Activated T-cell treated with anti-CD3 and anti-CD28 coated beads, Interleukin-2, amount 50 U/mL, for 24 hours (primary cell): ENCODE data around the gene C6orf118.

Source experiments
- DNase-seq: peaks from one replicate; pipeline ENCODE4 v3.0.0-alpha.2; 2020
- H3K27ac Mint-ChIP-seq: 2 replicates; pipeline ENCODE4 v1.8.0; 2020; ENCODE audit warnings: mild to moderate bottlenecking, mixed read lengths
- H3K27me3 Mint-ChIP-seq: 2 replicates; pipeline ENCODE4 v1.8.0; 2020; ENCODE audit warnings: mixed read lengths
- H3K36me3 Mint-ChIP-seq: 2 replicates; pipeline ENCODE4 v1.8.0; 2020; ENCODE audit warnings: low read depth, mixed read lengths
- H3K4me1 Mint-ChIP-seq: 2 replicates; pipeline ENCODE4 v1.8.0; 2020; ENCODE audit warnings: low read depth, mixed read lengths
- H3K4me3 Mint-ChIP-seq: 2 replicates; pipeline ENCODE4 v1.8.0; 2020; ENCODE audit warnings: mild to moderate bottlenecking, moderate library complexity, mixed read lengths
- H3K9me3 Mint-ChIP-seq: 2 replicates; pipeline ENCODE4 v1.8.0; 2020; ENCODE audit warnings: mixed read lengths

Gene C6orf118

DNA sequence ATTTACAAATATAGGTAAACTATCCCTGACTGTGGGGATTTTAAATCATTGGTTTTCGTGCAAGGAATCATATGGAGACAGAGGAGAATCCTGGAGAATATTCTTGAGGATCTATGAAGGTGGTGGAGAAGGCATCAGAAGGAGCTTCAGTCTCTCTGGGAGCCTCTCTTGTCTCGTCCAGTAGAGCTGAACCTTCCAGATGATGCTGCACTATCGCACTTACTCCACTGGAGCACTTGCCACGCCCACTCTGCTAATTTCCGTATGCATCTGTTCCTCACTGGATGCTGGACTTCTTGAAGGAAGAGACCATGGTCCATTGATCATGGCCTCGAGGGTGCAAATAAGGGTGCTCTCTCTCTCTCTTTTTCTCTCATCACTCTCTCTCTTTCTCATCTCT is 36.8 kb downstream of the C6orf118 start:
- H3K36me3 Mint-ChIP-seq, result no peaks in the 10 kb centered on the region
- no peaks in the 10 kb centered on the region for H3K27me3 Mint-ChIP-seq
- peaks cover 2% of the 10 kb centered on the region for H3K9me3 Mint-ChIP-seq
- H3K4me3 Mint-ChIP-seq, result no peak overlapping the region
- no peak overlapping the region for H3K27ac Mint-ChIP-seq
- no peaks in the 10 kb centered on the region for H3K4me1 Mint-ChIP-seq
- no peak for DNase-seq

DNA sequence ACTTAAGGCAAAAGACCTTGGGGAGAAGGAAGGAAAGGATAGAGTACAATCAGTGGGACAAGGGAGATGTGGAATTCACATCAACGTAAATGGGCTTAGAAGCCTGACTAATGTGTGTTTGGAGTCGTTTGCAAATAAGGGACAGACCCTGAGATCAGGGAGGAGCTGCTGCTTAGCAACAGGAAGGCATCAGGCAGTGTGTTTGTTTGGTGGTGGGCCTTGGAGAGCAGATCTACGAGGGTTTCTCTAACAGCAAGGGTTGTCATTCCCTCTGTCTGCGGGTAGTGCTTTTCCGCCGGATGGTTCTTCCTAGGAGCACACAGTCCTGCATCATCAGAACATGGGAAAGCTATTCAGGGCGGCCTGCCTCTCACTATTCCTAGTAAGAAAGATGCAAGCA is 40.4 kb downstream of the C6orf118 start:
- H3K27ac Mint-ChIP-seq, result no peak overlapping the region
- DNase-seq, result no peak
- H3K4me1 Mint-ChIP-seq, result no peaks in the 10 kb centered on the region
- peaks cover 3% of the 10 kb centered on the region for H3K9me3 Mint-ChIP-seq
- no peak overlapping the region for H3K4me3 Mint-ChIP-seq
- no peaks in the 10 kb centered on the region for H3K27me3 Mint-ChIP-seq
- H3K36me3 Mint-ChIP-seq, result no peaks in the 10 kb centered on the region

- Mint-ChIP-seq H3K27me3 (no peaks in the 10 kb centered on the region), H3K4me1 (no peaks in the 10 kb centered on the region), H3K36me3 (no peaks in the 10 kb centered on the region), H3K27ac (no peak overlapping the region), H3K4me3 (no peak overlapping the region), H3K9me3 (peaks cover 13% of the 10 kb centered on the region)
- no peak for DNase-seq
Observed at GRCh38 chr6:165266621-165267020, 42.8 kb downstream of the C6orf118 start.

GRCh38 chr6:165266191-165266590 is 43.2 kb downstream of the C6orf118 start:
- Mint-ChIP-seq H3K9me3 (peaks cover 13% of the 10 kb centered on the region), H3K36me3 (no peaks in the 10 kb centered on the region), H3K4me3 (no peak overlapping the region), H3K27ac (no peak overlapping the region), H3K4me1 (no peaks in the 10 kb centered on the region), H3K27me3 (no peaks in the 10 kb centered on the region)
- DNase-seq, result no peak

DNA sequence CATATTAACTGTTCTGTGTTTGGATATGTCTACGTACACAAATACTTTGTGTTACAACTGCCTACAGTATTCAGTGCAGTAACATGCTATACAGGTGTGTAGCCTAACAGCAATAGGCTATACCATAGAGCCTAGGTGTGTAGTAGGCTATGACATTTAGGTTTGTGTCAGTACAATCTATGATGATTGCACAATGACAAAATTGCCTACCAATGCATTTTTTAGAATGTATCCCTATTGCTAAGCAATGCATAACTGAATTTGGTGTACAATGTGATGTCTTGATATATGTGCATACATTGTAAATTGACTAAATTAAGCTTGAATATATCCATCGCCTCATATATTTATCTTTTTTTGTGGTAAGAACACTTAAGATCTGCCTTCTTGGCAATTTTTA is 48.9 kb downstream of the C6orf118 start:
- Mint-ChIP-seq H3K36me3 (no peaks in the 10 kb centered on the region), H3K4me1 (no peaks in the 10 kb centered on the region), H3K4me3 (no peak overlapping the region), H3K27me3 (no peaks in the 10 kb centered on the region), H3K9me3 (peaks cover 29% of the 10 kb centered on the region), H3K27ac (no peak overlapping the region)
- DNase-seq, result no peak

DNA sequence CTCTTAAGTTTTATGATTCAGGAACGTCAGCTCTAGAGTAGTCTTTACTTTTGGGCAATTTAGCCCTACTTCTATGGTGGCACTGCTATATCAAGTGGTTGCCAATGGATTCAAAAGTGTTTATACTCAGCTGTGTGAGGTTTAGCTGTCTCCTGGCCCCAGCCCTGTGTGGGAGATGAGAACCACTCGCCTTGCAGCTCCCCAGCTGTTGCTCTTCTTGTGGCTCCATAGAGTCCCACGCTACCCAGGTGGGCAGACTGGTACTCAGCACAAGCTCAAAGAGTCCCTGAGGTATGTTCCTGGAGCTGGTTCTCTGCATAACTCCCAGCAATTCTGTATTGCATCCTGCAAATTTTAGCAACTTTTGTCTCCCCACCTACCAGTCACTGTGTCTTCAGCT is 59.6 kb downstream of the C6orf118 start:
- Mint-ChIP-seq H3K9me3 (peaks cover 17% of the 10 kb centered on the region), H3K27ac (no peak overlapping the region), H3K4me3 (no peak overlapping the region), H3K36me3 (no peaks in the 10 kb centered on the region), H3K27me3 (no peaks in the 10 kb centered on the region), H3K4me1 (no peaks in the 10 kb centered on the region)
- no peak for DNase-seq

DNA sequence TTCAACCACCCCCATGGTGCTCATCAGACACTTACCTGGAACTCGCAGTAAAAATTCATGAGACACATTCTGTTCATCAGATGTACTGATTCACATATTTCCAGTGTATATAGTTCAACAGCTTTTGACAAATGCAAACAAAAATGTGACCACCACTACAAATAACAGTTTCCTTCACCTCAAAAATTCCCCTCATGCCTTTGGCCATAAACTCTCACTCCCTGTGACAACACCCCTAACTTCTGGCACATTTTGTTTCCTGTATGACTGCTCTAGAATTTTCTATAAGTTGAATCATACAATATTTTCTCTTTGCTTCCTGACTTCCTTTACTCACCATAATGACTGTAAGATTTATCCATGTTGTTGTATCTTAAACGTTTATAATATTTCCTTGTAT is 63.7 kb downstream of the C6orf118 start:
- Mint-ChIP-seq H3K27ac (no peak overlapping the region), H3K36me3 (no peaks in the 10 kb centered on the region), H3K27me3 (no peaks in the 10 kb centered on the region), H3K9me3 (peaks cover 12% of the 10 kb centered on the region), H3K4me1 (no peaks in the 10 kb centered on the region), H3K4me3 (no peak overlapping the region)
- no peak for DNase-seq

DNA sequence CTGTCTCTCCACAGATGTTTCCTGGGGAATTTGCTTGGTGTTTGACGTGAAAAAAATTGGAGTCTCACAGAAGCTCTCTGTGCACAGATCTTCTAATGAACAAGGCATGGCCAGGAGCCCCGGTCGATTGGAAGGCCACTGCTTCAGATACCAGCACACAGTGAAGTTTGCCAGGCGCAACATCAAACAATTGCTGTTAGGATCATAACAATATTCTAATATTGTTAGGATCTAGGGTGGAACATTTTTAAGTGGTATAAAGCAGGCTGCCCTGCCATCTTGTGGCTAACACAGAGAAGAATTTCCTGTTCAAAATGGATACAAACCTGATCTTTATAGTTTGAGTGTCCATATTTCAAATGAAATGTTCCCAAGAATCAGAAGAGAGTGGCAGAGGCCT is 64.1 kb downstream of the C6orf118 start:
- Mint-ChIP-seq H3K4me1 (no peaks in the 10 kb centered on the region), H3K36me3 (no peaks in the 10 kb centered on the region), H3K4me3 (no peak overlapping the region), H3K9me3 (peaks cover 10% of the 10 kb centered on the region), H3K27me3 (no peaks in the 10 kb centered on the region), H3K27ac (no peak overlapping the region)
- DNase-seq, result no peak

DNA sequence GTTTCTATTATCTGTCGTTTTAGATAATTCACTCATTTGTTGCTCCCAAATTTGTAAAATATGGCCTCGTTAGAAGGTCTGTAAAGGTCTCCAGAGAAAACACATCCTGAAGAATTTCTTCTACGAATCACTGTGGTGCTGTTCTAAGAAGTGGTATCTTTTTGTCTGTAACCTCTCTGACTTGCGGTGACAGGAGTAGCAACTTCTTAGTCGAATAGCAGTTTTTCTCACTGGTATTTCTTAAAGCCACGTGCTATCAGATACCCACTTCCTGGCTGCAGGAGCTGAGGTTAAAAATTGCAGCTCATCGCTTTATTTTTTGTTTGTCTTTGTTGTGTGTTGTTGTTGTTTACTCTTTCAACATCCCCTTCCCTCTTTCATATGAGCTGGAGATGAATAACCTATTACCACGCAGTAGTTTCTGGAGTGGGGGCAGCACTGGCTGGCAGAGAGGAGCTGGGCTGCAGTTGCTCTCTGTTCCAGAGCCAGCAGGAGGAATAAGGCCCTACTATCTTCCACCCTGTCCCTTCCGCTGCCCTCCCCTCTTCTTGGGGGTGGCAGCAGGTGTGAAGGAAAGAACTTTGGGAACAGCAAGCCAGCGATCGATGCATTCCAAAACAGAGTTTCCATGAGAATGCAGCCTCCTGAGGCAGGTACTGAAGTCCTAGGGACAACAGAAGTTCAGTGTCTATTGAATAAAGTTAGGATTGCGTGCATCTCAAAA is 64.7 kb downstream of the C6orf118 start:
- H3K9me3 Mint-ChIP-seq, result peaks cover 8% of the 10 kb centered on the region
- H3K36me3 Mint-ChIP-seq, result no peaks in the 10 kb centered on the region
- H3K27me3 Mint-ChIP-seq, result no peaks in the 10 kb centered on the region
- no peak overlapping the region for H3K27ac Mint-ChIP-seq
- no peak overlapping the region for H3K4me3 Mint-ChIP-seq
- DNase-seq, result no peak
- H3K4me1 Mint-ChIP-seq, result no peaks in the 10 kb centered on the region

DNA sequence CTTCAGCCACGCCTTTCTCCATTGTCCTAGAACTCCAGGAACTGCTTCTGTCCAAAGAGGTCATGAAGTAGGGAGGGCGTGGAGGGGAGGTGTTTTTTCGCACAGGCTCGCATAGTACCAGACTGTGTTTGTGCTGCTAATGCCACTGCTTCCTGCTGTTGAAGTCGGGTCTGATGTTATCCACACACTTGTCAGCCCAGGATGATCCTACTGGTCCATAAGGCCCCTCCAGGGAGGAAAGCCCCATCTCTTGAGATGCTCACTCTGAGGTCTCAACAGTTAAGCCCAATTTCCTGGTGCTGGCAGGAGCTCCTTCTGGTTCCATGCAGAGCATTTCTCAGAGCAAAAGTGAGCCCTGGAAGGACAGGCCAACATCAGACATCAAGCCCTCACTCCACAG is 65.6 kb downstream of the C6orf118 start:
- H3K9me3 Mint-ChIP-seq, result peaks cover 6% of the 10 kb centered on the region
- H3K27ac Mint-ChIP-seq, result no peak overlapping the region
- no peak for DNase-seq
- no peaks in the 10 kb centered on the region for H3K36me3 Mint-ChIP-seq
- no peaks in the 10 kb centered on the region for H3K27me3 Mint-ChIP-seq
- no peak overlapping the region for H3K4me3 Mint-ChIP-seq
- no peaks in the 10 kb centered on the region for H3K4me1 Mint-ChIP-seq

DNA sequence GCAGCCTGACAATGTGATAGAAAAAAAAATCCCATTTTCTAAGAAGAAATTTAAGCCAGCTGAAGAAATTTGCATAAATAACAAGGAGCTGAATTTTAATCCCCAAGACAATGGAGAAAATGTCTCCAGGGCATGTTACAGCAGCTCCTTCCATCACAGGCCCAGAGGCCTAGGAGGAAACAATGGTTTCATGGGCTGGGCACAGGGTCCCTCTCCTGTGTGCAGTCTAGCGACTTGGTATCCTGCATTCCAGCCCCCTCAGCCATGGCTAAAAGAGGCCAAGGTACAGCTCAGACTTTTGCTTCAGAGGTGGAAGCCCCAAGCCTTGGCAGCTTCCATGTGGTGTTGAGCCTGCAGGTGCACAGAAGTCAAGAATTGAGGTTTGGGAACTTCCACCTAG is 73.1 kb downstream of the C6orf118 start:
- no peak overlapping the region for H3K27ac Mint-ChIP-seq
- peaks cover 27% of the 10 kb centered on the region for H3K9me3 Mint-ChIP-seq
- H3K4me3 Mint-ChIP-seq, result no peak overlapping the region
- H3K36me3 Mint-ChIP-seq, result no peaks in the 10 kb centered on the region
- H3K4me1 Mint-ChIP-seq, result no peaks in the 10 kb centered on the region
- H3K27me3 Mint-ChIP-seq, result no peaks in the 10 kb centered on the region
- no peak for DNase-seq

GRCh38 chr6:165232731-165233488 is 76.5 kb downstream of the C6orf118 start:
- H3K9me3 Mint-ChIP-seq, result peaks cover 26% of the 10 kb centered on the region
- no peak overlapping the region for H3K4me3 Mint-ChIP-seq
- no peak overlapping the region for H3K27ac Mint-ChIP-seq
- H3K4me1 Mint-ChIP-seq, result no peaks in the 10 kb centered on the region
- no peaks in the 10 kb centered on the region for H3K36me3 Mint-ChIP-seq
- no peak for DNase-seq
- no peaks in the 10 kb centered on the region for H3K27me3 Mint-ChIP-seq

DNA sequence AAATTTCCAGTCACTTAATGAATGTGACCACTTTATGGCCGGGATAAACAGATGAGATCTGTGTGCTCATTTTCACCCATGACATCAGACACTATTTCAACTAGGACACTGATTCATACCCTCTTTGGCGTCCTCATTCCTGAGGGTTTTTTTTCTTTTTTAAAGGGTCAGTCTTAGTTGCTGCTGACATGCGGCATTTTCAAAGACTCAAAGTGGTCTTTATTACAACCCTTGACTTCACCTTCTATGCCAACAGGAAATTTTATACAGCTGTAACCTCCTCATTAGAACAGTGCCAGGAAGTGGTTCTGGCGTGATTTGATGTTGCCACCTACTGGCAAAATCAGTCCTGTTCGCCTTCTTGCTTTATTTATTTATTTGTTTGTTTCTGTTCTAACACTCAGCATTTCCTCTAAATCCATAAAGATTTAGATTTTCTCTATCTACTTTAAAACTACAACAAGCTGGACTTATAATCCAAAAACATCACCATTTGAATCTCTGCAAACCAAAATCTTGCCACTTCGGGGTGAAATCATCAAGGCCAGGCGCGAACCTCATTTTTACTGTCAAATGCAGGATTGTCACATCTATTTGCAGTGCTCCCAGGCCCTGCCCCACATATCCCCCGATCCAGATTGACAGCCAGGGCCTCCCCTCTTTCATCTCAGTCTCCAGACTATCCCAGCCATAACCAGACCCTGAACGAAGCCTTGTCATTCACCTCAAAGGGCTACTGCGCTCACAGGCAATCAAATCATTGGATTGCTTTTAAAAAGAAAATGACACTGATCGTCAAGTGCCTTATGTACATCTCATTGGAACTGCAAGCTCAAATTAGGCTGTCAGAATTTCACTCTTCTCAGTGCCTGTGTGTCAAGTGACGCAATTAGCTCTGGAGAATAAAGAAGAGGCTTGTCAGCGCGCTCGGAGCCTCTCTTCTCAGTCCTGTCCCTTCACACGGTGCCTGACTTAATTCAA is 77.5 kb downstream of the C6orf118 start:
- H3K27me3 Mint-ChIP-seq, result no peaks in the 10 kb centered on the region

DNA sequence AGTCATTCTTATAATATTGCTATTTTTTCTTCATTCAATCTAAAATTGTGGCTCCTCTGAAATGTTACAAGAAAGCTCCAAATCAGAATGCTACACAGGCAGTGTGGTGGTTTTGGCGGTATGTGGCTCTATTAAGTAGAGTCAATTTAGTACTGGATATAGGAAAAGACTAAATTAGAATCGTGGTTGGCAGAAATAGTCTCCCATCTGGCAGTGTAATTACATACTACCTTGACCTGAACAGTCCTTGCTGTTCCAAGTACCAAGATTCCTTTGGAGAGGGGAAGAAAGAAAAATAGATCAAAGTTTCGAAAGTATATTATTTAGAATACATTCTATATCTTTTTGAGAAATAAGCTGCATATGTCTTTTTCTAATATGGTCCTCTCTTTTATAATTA is 78.2 kb downstream of the C6orf118 start:
- H3K27me3 Mint-ChIP-seq, result no peaks in the 10 kb centered on the region
- no peak overlapping the region for H3K4me3 Mint-ChIP-seq
- H3K4me1 Mint-ChIP-seq, result no peaks in the 10 kb centered on the region
- H3K27ac Mint-ChIP-seq, result no peak overlapping the region
- H3K9me3 Mint-ChIP-seq, result peaks cover 15% of the 10 kb centered on the region
- no peaks in the 10 kb centered on the region for H3K36me3 Mint-ChIP-seq
- no peak for DNase-seq

More for the DNA sequence above, 77.5 kb downstream of the C6orf118 start:
- Mint-ChIP-seq H3K9me3 (peaks cover 18% of the 10 kb centered on the region), H3K27ac (no peak overlapping the region), H3K4me1 (no peaks in the 10 kb centered on the region), H3K4me3 (no peak overlapping the region), H3K36me3 (no peaks in the 10 kb centered on the region)
- no peak for DNase-seq
